Ishikawa (cell line): ENCODE measurements around the gene RET.

Experiments
- EGR1 ChIP-seq: IDR thresholded peaks from 2 replicates; pipeline ENCODE4 v1.6.1; 2012
- FOXM1 ChIP-seq: IDR thresholded peaks from 2 replicates; pipeline ENCODE4 v1.6.1; 2012; ENCODE audit warnings: low read depth, borderline replicate concordance
- TAF1 ChIP-seq: IDR thresholded peaks from 2 replicates; pipeline ENCODE4 v1.6.1; 2012; ENCODE audit warnings: low read depth, mild to moderate bottlenecking

- TF ChIP-seq EGR1 = no peak
- no peak for TF ChIP-seq TAF1
- no peak for TF ChIP-seq FOXM1
Observed at GRCh38 chr10:43111101-43111500, 34.2 kb downstream of the RET start.
